Mesendoderm (in vitro differentiated cells): ENCODE measurements around the gene MRTFA.

Experiments used
- DNase-seq: peaks from one replicate; pipeline ENCODE4 v3.0.0; 2013
- H2AK5ac ChIP-seq: 2 replicates; pipeline ENCODE4 v1.6.1; 2013; ENCODE audit warnings: low read length, inconsistent platforms
- H2BK120ac ChIP-seq: 2 replicates; pipeline ENCODE4 v1.6.1; 2013; ENCODE audit warnings: low read depth, mild to moderate bottlenecking, low read length, moderate library complexity, mixed read lengths
- H2BK15ac ChIP-seq: replicated peaks from 2 replicates; pipeline ENCODE4 v1.6.1; 2013; ENCODE audit warnings: low read depth, mild to moderate bottlenecking, moderate library complexity
- H2BK5ac ChIP-seq: 2 replicates; pipeline ENCODE4 v1.6.1; 2013; ENCODE audit warnings: low read length, inconsistent platforms
- H3K18ac ChIP-seq: 2 replicates; pipeline ENCODE4 v1.6.1; 2013; ENCODE audit warnings: mild to moderate bottlenecking, low read length, mixed read lengths
- H3K23ac ChIP-seq: one replicate; pipeline ENCODE4 v1.6.1; 2013; ENCODE audit warnings: low read length
- H3K27ac ChIP-seq: 2 replicates; pipeline ENCODE4 v1.5.1; 2013; ENCODE audit warnings: low read depth, mild to moderate bottlenecking, inconsistent platforms, low read length, moderate library complexity
- H3K27me3 ChIP-seq: 2 replicates; pipeline ENCODE4 v1.6.1; 2013; ENCODE audit warnings: low read length, control low read depth, mild to moderate bottlenecking, inconsistent platforms; ENCODE audit not compliant: insufficient read depth, poor library complexity
- H3K36me3 ChIP-seq: 2 replicates; pipeline ENCODE4 v1.6.1; 2013; ENCODE audit warnings: low read length, inconsistent platforms; ENCODE audit not compliant: control insufficient read depth, insufficient read depth
- H3K4ac ChIP-seq: one replicate; pipeline ENCODE4 v1.6.1; 2013; ENCODE audit warnings: low read depth, mild to moderate bottlenecking, low read length, moderate library complexity
- H3K4me1 ChIP-seq: 2 replicates; pipeline ENCODE4 v1.6.1; 2013; ENCODE audit warnings: low read depth, low read length, inconsistent platforms; ENCODE audit not compliant: control insufficient read depth
- H3K4me2 ChIP-seq: 2 replicates; pipeline ENCODE4 v1.6.1; 2013; ENCODE audit warnings: low read length
- H3K4me3 ChIP-seq: 2 replicates; pipeline ENCODE4 v1.5.1; 2013; ENCODE audit warnings: mild to moderate bottlenecking, low read length
- H3K56ac ChIP-seq: one replicate; pipeline ENCODE4 v1.6.1; 2013; ENCODE audit warnings: low read length
- H3K79me1 ChIP-seq: 2 replicates; pipeline ENCODE4 v1.6.1; 2013; ENCODE audit warnings: low read length, inconsistent platforms
- H3K79me2 ChIP-seq: 2 replicates; pipeline ENCODE4 v1.6.1; 2013; ENCODE audit warnings: mild to moderate bottlenecking, low read length; ENCODE audit not compliant: control insufficient read depth, insufficient read depth
- H3K9ac ChIP-seq: 2 replicates; pipeline ENCODE4 v1.6.1; 2013; ENCODE audit warnings: low read length, inconsistent platforms
- H4K5ac ChIP-seq: one replicate; pipeline ENCODE4 v1.6.1; 2013; ENCODE audit warnings: low read length
- H4K8ac ChIP-seq: one replicate; pipeline ENCODE4 v1.6.1; 2013; ENCODE audit warnings: low read depth, mild to moderate bottlenecking, control low read depth, low read length, moderate library complexity
- WGBS: extraction: QIAGEN DNeasy Blood & Tissue Kit; methylation state at CpG from one replicate; pipeline ENCODE4 v1.1.7; 2013; ENCODE audit warnings: low lambda C conversion rate, missing lambda C conversion rate; ENCODE audit not compliant: insufficient coverage; ENCODE audit errors: extremely low coverage; 5-methylcytosine and 5-hydroxymethylcytosine counted together

The MRTFA gene

GRCh38 chr22:40394607-40395006, 241.9 kb downstream of the MRTFA start:
- no peak overlapping the region for H3K27ac ChIP-seq
- H3K23ac ChIP-seq, result no peak overlapping the region
- DNase-seq, result no peak
- H3K79me2 ChIP-seq, result no peaks in the 10 kb centered on the region
- H3K4me2 ChIP-seq, result no peak overlapping the region
- H2BK15ac ChIP-seq, result no peak overlapping the region
- H3K27me3 ChIP-seq, result no peaks in the 10 kb centered on the region
- H3K9ac ChIP-seq, result no peak overlapping the region
- WGBS, result no CpG with 5 or more reads among the region's 3 CpGs
- no peaks in the 10 kb centered on the region for H3K4me1 ChIP-seq
- H2AK5ac ChIP-seq, result no peak overlapping the region
- H4K8ac ChIP-seq, result no peak overlapping the region
- H3K36me3 ChIP-seq, result peaks cover 2% of the 10 kb centered on the region
- no peak overlapping the region for H2BK5ac ChIP-seq
- no peak overlapping the region for H3K4ac ChIP-seq
- no peak overlapping the region for H3K4me3 ChIP-seq
- H3K56ac ChIP-seq, result no peak overlapping the region
- no peak overlapping the region for H4K5ac ChIP-seq
- no peak overlapping the region for H3K18ac ChIP-seq
- peaks cover 6% of the 10 kb centered on the region for H3K79me1 ChIP-seq
- H2BK120ac ChIP-seq, result no peak overlapping the region

GRCh38 chr22:40392618-40393017, 243.9 kb downstream of the MRTFA start:
- H3K23ac ChIP-seq, result no peak overlapping the region
- no peaks in the 10 kb centered on the region for H3K27me3 ChIP-seq
- H3K56ac ChIP-seq, result no peak overlapping the region
- no peak for DNase-seq
- H2AK5ac ChIP-seq, result no peak overlapping the region
- H3K27ac ChIP-seq, result no peak overlapping the region
- no peak overlapping the region for H2BK120ac ChIP-seq
- no peaks in the 10 kb centered on the region for H3K79me2 ChIP-seq
- no peaks in the 10 kb centered on the region for H3K4me1 ChIP-seq
- H3K4ac ChIP-seq, result no peak overlapping the region
- WGBS, result no CpG with 5 or more reads among the region's 2 CpGs
- H3K79me1 ChIP-seq, result peaks cover 8% of the 10 kb centered on the region
- H2BK15ac ChIP-seq, result no peak overlapping the region
- H3K9ac ChIP-seq, result no peak overlapping the region
- H2BK5ac ChIP-seq, result no peak overlapping the region
- H3K4me3 ChIP-seq, result no peak overlapping the region
- no peak overlapping the region for H4K8ac ChIP-seq
- no peak overlapping the region for H3K18ac ChIP-seq
- no peak overlapping the region for H4K5ac ChIP-seq
- H3K36me3 ChIP-seq, result peaks cover 3% of the 10 kb centered on the region
- no peak overlapping the region for H3K4me2 ChIP-seq

DNA sequence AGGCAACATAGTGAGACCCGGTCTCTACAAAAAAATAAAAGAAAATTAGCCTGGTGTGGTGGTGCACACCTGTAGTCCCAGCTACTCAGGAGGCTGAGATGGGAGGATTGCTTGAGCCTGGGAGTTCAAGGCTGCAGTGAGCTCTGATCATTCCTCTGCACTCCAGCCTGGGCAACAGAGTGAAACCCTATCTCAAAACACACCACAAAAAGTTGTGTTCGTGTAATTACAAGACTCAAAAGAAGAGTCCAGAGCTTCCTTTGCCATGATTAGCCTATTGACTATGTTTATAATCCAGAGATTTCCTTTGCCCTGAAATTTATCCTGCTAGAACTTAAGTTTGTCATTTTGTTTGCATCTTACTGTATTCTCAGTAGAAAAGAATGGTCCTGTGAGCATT, 245.1 kb downstream of the MRTFA start:
- Histone ChIP-seq H3K4me3 (no peak overlapping the region), H3K27ac (no peak overlapping the region), H3K79me2 (no peaks in the 10 kb centered on the region), H2AK5ac (no peak overlapping the region), H2BK5ac (no peak overlapping the region), H3K4me2 (no peak overlapping the region), H3K79me1 (peaks cover 8% of the 10 kb centered on the region), H3K18ac (no peak overlapping the region), H3K36me3 (peaks cover 3% of the 10 kb centered on the region), H4K8ac (no peak overlapping the region), H3K4me1 (no peaks in the 10 kb centered on the region), H2BK120ac (no peak overlapping the region), H4K5ac (no peak overlapping the region), H3K27me3 (no peaks in the 10 kb centered on the region), H3K23ac (no peak overlapping the region), H2BK15ac (no peak overlapping the region), H3K9ac (no peak overlapping the region), H3K4ac (no peak overlapping the region), H3K56ac (no peak overlapping the region)
- no CpG with 5 or more reads among the region's 2 CpGs for WGBS
- DNase-seq, result no peak

DNA sequence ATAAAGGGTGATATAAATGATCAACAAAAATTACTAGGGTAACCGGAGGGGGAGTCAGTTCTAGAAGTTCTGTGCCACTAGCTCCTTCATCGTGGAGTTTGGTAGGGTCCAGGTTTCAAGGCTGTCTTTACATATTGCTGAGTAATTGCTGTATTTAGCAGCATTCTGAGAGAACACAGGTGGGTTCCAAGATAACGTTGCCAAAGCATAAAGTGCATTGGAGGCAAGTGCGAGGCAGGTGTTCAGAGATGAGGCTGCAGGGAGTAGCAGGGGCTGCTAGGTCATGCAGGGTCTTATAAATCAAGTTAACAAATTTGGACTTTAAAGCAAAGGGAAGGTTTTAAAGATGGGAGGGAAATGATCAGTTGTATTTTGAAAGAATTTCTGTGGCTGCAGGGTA, 248.3 kb downstream of the MRTFA start:
- WGBS, result no CpG with 5 or more reads among the region's 4 CpGs
- Histone ChIP-seq H4K5ac (no peak overlapping the region), H3K79me1 (peaks cover 11% of the 10 kb centered on the region), H3K79me2 (no peaks in the 10 kb centered on the region), H2BK15ac (no peak overlapping the region), H3K27me3 (no peaks in the 10 kb centered on the region), H3K4ac (no peak overlapping the region), H2AK5ac (no peak overlapping the region), H4K8ac (no peak overlapping the region), H3K4me2 (no peak overlapping the region), H3K56ac (no peak overlapping the region), H3K9ac (no peak overlapping the region), H2BK5ac (no peak overlapping the region), H3K18ac (no peak overlapping the region), H3K23ac (no peak overlapping the region), H3K36me3 (peaks cover 3% of the 10 kb centered on the region), H2BK120ac (no peak overlapping the region), H3K4me3 (no peak overlapping the region), H3K4me1 (no peaks in the 10 kb centered on the region), H3K27ac (no peak overlapping the region)
- no peak for DNase-seq

- no peak overlapping the region for H2BK15ac ChIP-seq
- H3K4me1 ChIP-seq, result no peaks in the 10 kb centered on the region
- H2BK5ac ChIP-seq, result no peak overlapping the region
- H3K18ac ChIP-seq, result no peak overlapping the region
- H2AK5ac ChIP-seq, result no peak overlapping the region
- H3K4me3 ChIP-seq, result no peak overlapping the region
- no peak overlapping the region for H4K8ac ChIP-seq
- H3K9ac ChIP-seq, result no peak overlapping the region
- H3K27me3 ChIP-seq, result no peaks in the 10 kb centered on the region
- no peak overlapping the region for H3K27ac ChIP-seq
- peaks cover 11% of the 10 kb centered on the region for H3K79me1 ChIP-seq
- DNase-seq, result no peak
- no peak overlapping the region for H3K23ac ChIP-seq
- no peak overlapping the region for H3K4me2 ChIP-seq
- no peaks in the 10 kb centered on the region for H3K79me2 ChIP-seq
- no peak overlapping the region for H3K4ac ChIP-seq
- no peak overlapping the region for H2BK120ac ChIP-seq
- no CpG with 5 or more reads among the region's 5 CpGs for WGBS
- no peak overlapping the region for H4K5ac ChIP-seq
- peaks cover 3% of the 10 kb centered on the region for H3K36me3 ChIP-seq
- no peak overlapping the region for H3K56ac ChIP-seq
Observed at GRCh38 chr22:40387746-40388145, 248.8 kb downstream of the MRTFA start.

- no peak overlapping the region for H3K4ac ChIP-seq
- H3K4me2 ChIP-seq, result no peak overlapping the region
- no peak overlapping the region for H3K56ac ChIP-seq
- no peak overlapping the region for H2BK5ac ChIP-seq
- no peaks in the 10 kb centered on the region for H3K27me3 ChIP-seq
- H4K8ac ChIP-seq, result no peak overlapping the region
- H2AK5ac ChIP-seq, result no peak overlapping the region
- H3K4me1 ChIP-seq, result no peaks in the 10 kb centered on the region
- WGBS, result no CpG with 5 or more reads among the region's 10 CpGs
- peaks cover 2% of the 10 kb centered on the region for H3K36me3 ChIP-seq
- no peak overlapping the region for H3K23ac ChIP-seq
- H3K79me2 ChIP-seq, result no peaks in the 10 kb centered on the region
- peaks cover 11% of the 10 kb centered on the region for H3K79me1 ChIP-seq
- no peak overlapping the region for H3K4me3 ChIP-seq
- DNase-seq, result no peak
- H4K5ac ChIP-seq, result no peak overlapping the region
- H2BK15ac ChIP-seq, result no peak overlapping the region
- no peak overlapping the region for H3K9ac ChIP-seq
- no peak overlapping the region for H3K18ac ChIP-seq
- H3K27ac ChIP-seq, result no peak overlapping the region
- H2BK120ac ChIP-seq, result no peak overlapping the region
Observed at GRCh38 chr22:40385036-40385782, 251.3 kb downstream of the MRTFA start.
